HG03378 (cell line): Measurements from ENCODE around the gene ARL13B.
"Not testable (repeated sequence)": the region's sequence is repeated elsewhere in the genome, so short reads cannot be mapped to it uniquely, and the experiment has no call there.

ENCODE experiments used
- ATAC-seq: cut with Tn5 transposase; IDR thresholded peaks from one replicate; pipeline ENCODE4 v1.9.1; 2021; ENCODE audit warnings: mild to moderate bottlenecking, moderate library complexity; ENCODE audit not compliant: unreplicated experiment

The ARL13B gene

GRCh38 chr3:93992207-93992606, 12.3 kb downstream of the ARL13B start:
- no peak for ATAC-seq

GRCh38 chr3:93994056-93994455, 14.1 kb downstream of the ARL13B start:
- no peak for ATAC-seq

- no peak for ATAC-seq
These were observed 21.2 kb downstream of the ARL13B start for GRCh38 chr3:94001191-94001590.

GRCh38 chr3:94001827-94002495, 22.0 kb downstream of the ARL13B start:
- ATAC-seq: no peak

GRCh38 chr3:94004301-94004910, 24.5 kb downstream of the ARL13B start:
- ATAC-seq: peak; percentile 96

GRCh38 chr3:94008253-94008652, 28.3 kb downstream of the ARL13B start:
- no peak for ATAC-seq

GRCh38 chr3:94009608-94010007, 29.7 kb downstream of the ARL13B start:
- ATAC-seq: no peak

GRCh38 chr3:94011233-94011711, 31.3 kb downstream of the ARL13B start:
- ATAC-seq: no peak

- no peak for ATAC-seq
These were observed 32.2 kb downstream of the ARL13B start for GRCh38 chr3:94012185-94012584.

GRCh38 chr3:94015025-94015424, 35.1 kb downstream of the ARL13B start:
- no peak for ATAC-seq

- ATAC-seq: no peak
These were observed 39.7 kb downstream of the ARL13B start for GRCh38 chr3:94019659-94020058.

- ATAC-seq: no peak
These were observed 40.3 kb downstream of the ARL13B start for GRCh38 chr3:94020293-94020692.

GRCh38 chr3:94024385-94024784, 44.4 kb downstream of the ARL13B start:
- no peak for ATAC-seq

GRCh38 chr3:94026623-94027022, 46.7 kb downstream of the ARL13B start:
- no peak for ATAC-seq

GRCh38 chr3:94028093-94028837, 48.3 kb downstream of the ARL13B start, which contains the start of gene STX19:
TSS of gene STX19 (minus strand) at chr3:94028597. CDS start at chr3:94015269, 13,328 bp downstream.
- ATAC-seq: no peak

GRCh38 chr3:94036909-94037507, 57.1 kb downstream of the ARL13B start:
- ATAC-seq: peak; percentile 78

- no peak for ATAC-seq
These were observed 63.3 kb downstream of the ARL13B start for GRCh38 chr3:94043285-94043684.

GRCh38 chr3:94044100-94044936, 64.4 kb downstream of the ARL13B start:
- not testable (repeated sequence) for ATAC-seq

GRCh38 chr3:94046533-94046932, 66.6 kb downstream of the ARL13B start:
- no peak for ATAC-seq

- no peak for ATAC-seq
These were observed 69.3 kb downstream of the ARL13B start for GRCh38 chr3:94049267-94049666.
